Epithelial cell of prostate (primary cell): Measurements from ENCODE around the gene BTBD6.

Source experiments
- DNase-seq: peaks from one replicate; pipeline ENCODE4 v3.0.0-alpha.2; 2011; ENCODE audit warnings: low read depth, low spot score
- H3K27ac ChIP-seq: fragments of 450-650 bp; 2 replicates; pipeline ENCODE4 v1.5.1; 2017; ENCODE audit warnings: mild to moderate bottlenecking

Gene BTBD6

GRCh38 chr14:105210266-105211025, 37.9 kb upstream of the BTBD6 start:
- no peak for DNase-seq
- H3K27ac ChIP-seq, result no peak overlapping the region

GRCh38 chr14:105211086-105211757, 37.1 kb upstream of the BTBD6 start:
- no peak overlapping the region for H3K27ac ChIP-seq
- DNase-seq, result no peak

- no peak for DNase-seq
- no peak overlapping the region for H3K27ac ChIP-seq
These were observed 36.6 kb upstream of the BTBD6 start for GRCh38 chr14:105211758-105212089.

GRCh38 chr14:105212541-105213300, 35.6 kb upstream of the BTBD6 start:
- no peak overlapping the region for H3K27ac ChIP-seq
- no peak for DNase-seq

- H3K27ac ChIP-seq, result no peak overlapping the region
These were observed 35.0 kb upstream of the BTBD6 start for GRCh38 chr14:105213361-105213760.

GRCh38 chr14:105214324-105214915, 33.9 kb upstream of the BTBD6 start:
- DNase-seq, result no peak
- H3K27ac ChIP-seq, result no peak overlapping the region

More at GRCh38 chr14:105213361-105213760, 35.0 kb upstream of the BTBD6 start:
- no peak for DNase-seq

- no peak for DNase-seq
- no peak overlapping the region for H3K27ac ChIP-seq
These were observed 32.7 kb upstream of the BTBD6 start for GRCh38 chr14:105215602-105216001.

GRCh38 chr14:105216490-105217247, 31.7 kb upstream of the BTBD6 start:
- no peak overlapping the region for H3K27ac ChIP-seq
- DNase-seq, result no peak

GRCh38 chr14:105217774-105218173, 30.6 kb upstream of the BTBD6 start:
- DNase-seq, result no peak
- no peak overlapping the region for H3K27ac ChIP-seq

- no peak for DNase-seq
- H3K27ac ChIP-seq, result no peak overlapping the region
These were observed 29.7 kb upstream of the BTBD6 start for GRCh38 chr14:105218611-105219010.

- DNase-seq, result no peak
These were observed 29.2 kb upstream of the BTBD6 start for GRCh38 chr14:105219043-105219612.

GRCh38 chr14:105219753-105220152, 28.6 kb upstream of the BTBD6 start:
- no peak overlapping the region for H3K27ac ChIP-seq
- no peak for DNase-seq

More at GRCh38 chr14:105219043-105219612, 29.2 kb upstream of the BTBD6 start:
- H3K27ac ChIP-seq, result no peak overlapping the region

GRCh38 chr14:105220699-105221597, 27.4 kb upstream of the BTBD6 start:
- no peak overlapping the region for H3K27ac ChIP-seq
- DNase-seq, result no peak

- H3K27ac ChIP-seq, result no peak overlapping the region
- DNase-seq, result no peak
These were observed 26.6 kb upstream of the BTBD6 start for GRCh38 chr14:105221598-105222178.

GRCh38 chr14:105223260-105223659, 25.1 kb upstream of the BTBD6 start:
- no peak overlapping the region for H3K27ac ChIP-seq
- DNase-seq, result no peak

- no peak for DNase-seq
- H3K27ac ChIP-seq, result no peak overlapping the region
These were observed 24.4 kb upstream of the BTBD6 start for GRCh38 chr14:105223770-105224544.

GRCh38 chr14:105224845-105225570, 23.3 kb upstream of the BTBD6 start:
- DNase-seq, result no peak
- no peak overlapping the region for H3K27ac ChIP-seq
